Right renal pelvis (tissue), 4 donors: Measurements from ENCODE around the gene EML4. TPM values are rescaled to one million over a fixed set of nuclear protein-coding genes. Genes with fewer than 3 reads are reported as not detected.
A peak's percentile ranks its signal among the peaks of the same experiment; 100 is the strongest.
"Not testable (repeated sequence)": the region's sequence is repeated elsewhere in the genome, so short reads cannot be mapped to it uniquely, and the experiment has no call there.

Experiments
- DNase-seq, 4 donors: peaks; one replicate each; pipeline ENCODE4 v3.0.0-alpha.2; 2013; ENCODE audit warnings: low read depth in 4 of 4, low spot score in 3 of 4, missing footprints in 1 of 4
- polyA plus RNA-seq, 4 donors: library from polyadenylated mRNA; unstranded; fragments of 120-200 nt; gene quantifications; one replicate each; pipeline ENCODE4 v1.2.1, GENCODE V29; 2013; ENCODE audit not compliant: insufficient read length in 4 of 4

Gene EML4
- polyA plus RNA-seq, 4 donors, result 91.4 to 124 (median 114) TPM

GRCh38 chr2:42246562-42246961, 77.4 kb downstream of the EML4 start:
- no peak for DNase-seq

- no peak for DNase-seq
Measured at GRCh38 chr2:42248846-42249245, 79.7 kb downstream of the EML4 start.

GRCh38 chr2:42249284-42249683, 80.1 kb downstream of the EML4 start:
- DNase-seq, result no peak

- peak in 3 of 4 donors; percentile 26 to 67 (median 47) for DNase-seq
Measured at GRCh38 chr2:42249887-42250286, 80.7 kb downstream of the EML4 start.

- no peak for DNase-seq
Measured at GRCh38 chr2:42250925-42251324, 81.8 kb downstream of the EML4 start.

GRCh38 chr2:42252464-42252863, 83.3 kb downstream of the EML4 start:
- DNase-seq, result no peak

- no peak for DNase-seq
Measured at GRCh38 chr2:42254186-42254895, 85.2 kb downstream of the EML4 start.

- DNase-seq, result no peak
Measured at GRCh38 chr2:42256505-42256904, 87.4 kb downstream of the EML4 start.

GRCh38 chr2:42261518-42262195, 92.5 kb downstream of the EML4 start:
- DNase-seq, result no peak

- DNase-seq, result no peak
Measured at GRCh38 chr2:42266236-42266635, 97.1 kb downstream of the EML4 start.

GRCh38 chr2:42267530-42267929, 98.4 kb downstream of the EML4 start:
- DNase-seq, result no peak

GRCh38 chr2:42268528-42269151, 99.5 kb downstream of the EML4 start:
- no peak for DNase-seq

- no peak for DNase-seq
Measured at GRCh38 chr2:42270757-42271156, 101.6 kb downstream of the EML4 start.

GRCh38 chr2:42271246-42271645, 102.1 kb downstream of the EML4 start:
- not testable (repeated sequence) for DNase-seq

- DNase-seq, result no peak
Measured at GRCh38 chr2:42274863-42275262, 105.7 kb downstream of the EML4 start.

- DNase-seq, result no peak
Measured at GRCh38 chr2:42281416-42282081, 112.4 kb downstream of the EML4 start.

GRCh38 chr2:42284019-42284418, 114.9 kb downstream of the EML4 start:
- no peak for DNase-seq

- no peak for DNase-seq
Measured at GRCh38 chr2:42286268-42286946, 117.3 kb downstream of the EML4 start.

GRCh38 chr2:42288811-42289210, 119.7 kb downstream of the EML4 start:
- no peak for DNase-seq

- no peak for DNase-seq
Measured at GRCh38 chr2:42289222-42289621, 120.1 kb downstream of the EML4 start.

GRCh38 chr2:42290005-42290404, 120.9 kb downstream of the EML4 start:
- no peak for DNase-seq
